Subcutaneous adipose tissue (tissue), 4 donors: Measurements from ENCODE around the gene TCEA3. TPM values are rescaled to one million over a fixed set of nuclear protein-coding genes. Genes with fewer than 3 reads are reported as not detected.

Experiments used
- CTCF ChIP-seq: fragments of 450-650 bp; IDR thresholded peaks from one replicate; pipeline ENCODE4 v1.5.1; 2016; ENCODE audit warnings: low read depth, mild to moderate bottlenecking, control low read depth, antibody characterized with exemption, moderate library complexity
- total RNA-seq, 4 donors: library from RNA; depleted of rRNA; stranded (reverse); fragments of >200 nt; gene quantifications; one replicate each; pipeline ENCODE4 v1.1.0, GENCODE V29; 2016

TCEA3 gene
- total RNA-seq, 4 donors from 2014 or later, result 5.4 to 10.8 (median 7.9) TPM

DNA sequence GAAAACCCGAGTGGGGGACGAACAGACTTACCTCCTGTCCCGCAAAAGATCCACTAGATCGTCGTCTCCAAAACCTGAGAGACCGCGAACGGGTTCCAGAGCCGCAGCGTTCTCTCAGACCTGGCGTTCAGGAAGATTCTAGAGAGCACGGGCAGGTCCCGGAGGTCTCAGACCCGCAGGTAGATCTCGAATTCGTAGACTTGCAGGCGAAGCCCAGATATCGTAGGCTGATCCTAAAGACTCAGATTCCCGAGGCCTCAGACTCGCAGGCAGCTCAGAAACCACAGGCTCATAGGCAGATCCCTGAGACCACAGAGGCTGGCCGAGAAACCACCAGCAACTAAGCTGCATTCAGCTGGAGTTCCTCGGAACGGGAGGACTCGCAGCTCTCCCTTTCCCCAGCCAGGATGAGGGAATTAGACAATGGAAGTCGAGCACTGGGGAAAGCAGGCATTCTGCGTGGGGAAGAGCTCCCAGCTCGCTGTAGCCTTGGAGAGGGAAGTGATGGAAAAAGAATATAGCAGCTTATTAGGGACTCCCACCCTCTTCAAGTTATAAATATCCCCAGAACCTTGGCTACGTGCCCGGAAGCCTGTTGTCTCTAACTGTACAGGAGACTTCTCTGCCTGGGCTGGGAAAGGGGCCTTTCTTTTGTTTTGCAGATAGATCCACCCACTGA lies 55.1 kb downstream of the TCEA3 start, which contains the start of gene ZNF436:
TSS of gene ZNF436 (minus strand) at position 502 of the 679 bp plus-strand sequence. CDS start 1,831 bp downstream, outside the sequence.
- no peak for TF ChIP-seq CTCF

DNA sequence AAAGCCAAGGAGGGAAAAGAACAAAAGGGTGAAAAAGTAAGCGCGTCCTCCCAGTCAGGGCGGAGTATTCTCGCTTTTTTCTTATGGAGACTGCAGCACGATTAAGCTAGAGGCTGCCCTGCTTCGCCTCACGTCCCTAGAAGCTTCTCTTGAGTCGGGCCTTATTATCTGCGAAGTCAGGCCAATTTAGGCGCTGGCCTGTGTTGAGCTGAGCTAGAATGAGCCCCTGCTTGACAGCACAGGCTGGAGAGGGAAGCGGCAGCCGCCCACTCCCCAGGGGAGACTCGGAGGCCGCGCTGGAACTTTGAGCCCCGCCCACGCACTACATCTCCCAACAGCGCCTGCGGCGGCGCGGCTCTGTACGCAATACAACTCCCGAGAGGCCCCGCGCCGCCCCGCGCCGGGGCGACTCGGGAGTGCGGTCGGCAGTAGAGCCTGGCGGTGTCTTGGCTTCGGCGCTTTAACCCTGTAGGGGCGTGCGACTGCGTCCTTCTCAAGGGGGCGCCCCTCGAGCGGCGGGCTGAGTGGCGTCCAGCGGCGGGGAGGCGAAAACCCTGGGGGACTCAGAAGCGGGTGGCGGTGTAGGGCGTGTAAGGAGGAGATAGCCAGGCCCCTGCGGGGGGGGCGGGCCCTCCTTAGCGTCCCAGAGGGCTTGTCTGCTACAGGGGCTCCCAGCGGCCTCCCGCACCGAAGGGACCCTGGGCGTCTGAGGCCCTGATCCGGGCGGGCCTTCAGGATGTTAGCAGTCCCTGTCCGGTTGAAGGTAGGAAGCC lies 55.8 kb downstream of the TCEA3 start:
- TF ChIP-seq CTCF, result no peak

GRCh38 chr1:23367791-23368561 lies 56.6 kb downstream of the TCEA3 start:
- TF ChIP-seq CTCF, result no peak

- no peak for TF ChIP-seq CTCF
Observed at GRCh38 chr1:23367451-23367790, 57.1 kb downstream of the TCEA3 start.

- TF ChIP-seq CTCF, result no peak
Observed at GRCh38 chr1:23366598-23366997, 58.0 kb downstream of the TCEA3 start.

GRCh38 chr1:23366146-23366545 lies 58.4 kb downstream of the TCEA3 start:
- TF ChIP-seq CTCF, result no peak

- no peak for TF ChIP-seq CTCF
Observed at GRCh38 chr1:23362218-23362713, 62.3 kb downstream of the TCEA3 start.
